IMR-90 (cell line): Measurements from ENCODE around the gene INSR. TPM values are rescaled to one million over a fixed set of nuclear protein-coding genes. Genes with fewer than 3 reads are reported as not detected.

Experiments
- ATAC-seq: fragments of 200-7000 bp; cut with Tn5 transposase; 2 replicates; pipeline ENCODE4 v1.9.1; 2020; ENCODE audit warnings: low read depth, mild to moderate bottlenecking, moderate library complexity
- BruUV-seq: library from RNA; stranded (reverse); fragments of 400-500 nt; replicated peaks from 2 replicates; lab custom pipeline; 2021; lab: Mats Ljungman, UMichigan
- CTCF ChIA-PET: fragments of 300-600 bp; formaldehyde crosslinking; extraction: SDS; loops from one replicate; lab custom pipeline; 2021; ENCODE audit warnings: antibody characterized with exemption; lab: Yijun Ruan, JAX
- POLR2A ChIA-PET: fragments of 300-600 bp; sonication (Branson Sonifier 250); formaldehyde crosslinking; loops from one replicate; lab custom pipeline; 2022; ENCODE audit warnings: antibody characterized with exemption; ENCODE audit not compliant: unreplicated experiment; lab: Charles Lee
- DNase-seq: peaks from one replicate; pipeline ENCODE4 v3.0.0; 2013
- H2AFZ ChIP-seq: replicated peaks from 2 replicates; pipeline ENCODE3; 2013; ENCODE audit warnings: low read length, mild to moderate bottlenecking; ENCODE audit not compliant: poor library complexity
- H2AK5ac ChIP-seq: 2 replicates; pipeline ENCODE4 v1.6.1; 2013; ENCODE audit warnings: low read depth, low read length, inconsistent platforms
- H2AK9ac ChIP-seq: replicated peaks from 2 replicates; pipeline ENCODE3; 2013; ENCODE audit warnings: mild to moderate bottlenecking, low read depth, low read length, moderate library complexity; ENCODE audit not compliant: poor library complexity
- H2BK120ac ChIP-seq: 2 replicates; pipeline ENCODE4 v1.6.1; 2013; ENCODE audit warnings: low read depth, low read length, inconsistent platforms
- H2BK15ac ChIP-seq: 3 replicates; pipeline ENCODE4 v1.6.1; 2013; ENCODE audit warnings: low read depth, low read length, inconsistent platforms
- H2BK20ac ChIP-seq: 2 replicates; pipeline ENCODE4 v1.6.1; 2013; ENCODE audit warnings: low read depth, mild to moderate bottlenecking, inconsistent platforms, low read length, moderate library complexity
- H2BK5ac ChIP-seq: 2 replicates; pipeline ENCODE4 v1.6.1; 2013; ENCODE audit warnings: mild to moderate bottlenecking, low read depth, low read length, inconsistent platforms; ENCODE audit not compliant: poor library complexity, severe bottlenecking
- H3K14ac ChIP-seq: replicated peaks from 2 replicates; pipeline ENCODE4 v1.6.1; 2013; ENCODE audit warnings: low read depth, low read length, inconsistent platforms
- H3K18ac ChIP-seq: 2 replicates; pipeline ENCODE4 v1.6.1; 2013; ENCODE audit warnings: low read depth, low read length, control low read depth
- H3K23ac ChIP-seq: 2 replicates; pipeline ENCODE4 v1.6.1; 2013; ENCODE audit warnings: low read depth, low read length, inconsistent platforms
- H3K27ac ChIP-seq: 2 replicates; pipeline ENCODE4 v1.5.1; 2013; ENCODE audit warnings: mild to moderate bottlenecking, control low read depth, low read length; ENCODE audit not compliant: insufficient read depth
- H3K27me3 ChIP-seq: 2 replicates; pipeline ENCODE4 v1.6.1; 2013; ENCODE audit warnings: low read length; ENCODE audit not compliant: control insufficient read depth, insufficient read depth
- H3K36me3 ChIP-seq: 2 replicates; pipeline ENCODE4 v1.6.1; 2013; ENCODE audit warnings: low read length, mixed read lengths; ENCODE audit not compliant: control insufficient read depth, insufficient read depth
- H3K4ac ChIP-seq: 2 replicates; pipeline ENCODE4 v1.6.1; 2013; ENCODE audit warnings: low read depth, low read length, inconsistent platforms
- H3K4me1 ChIP-seq: 2 replicates; pipeline ENCODE4 v1.6.1; 2013; ENCODE audit warnings: low read length, mixed read lengths; ENCODE audit not compliant: control insufficient read depth, insufficient read depth
- H3K4me2 ChIP-seq: 2 replicates; pipeline ENCODE4 v1.6.1; 2013; ENCODE audit warnings: low read depth, mild to moderate bottlenecking, control low read depth, low read length, moderate library complexity
- H3K4me3 ChIP-seq: 2 replicates; pipeline ENCODE4 v1.5.1; 2013; ENCODE audit warnings: low read depth, mild to moderate bottlenecking, control low read depth, low read length, moderate library complexity; ENCODE audit not compliant: insufficient read depth
- H3K56ac ChIP-seq: 2 replicates; pipeline ENCODE4 v1.6.1; 2013; ENCODE audit warnings: low read length, inconsistent platforms; ENCODE audit not compliant: insufficient read depth; ENCODE audit errors: extremely low read depth
- H3K79me1 ChIP-seq, 2 experiments: 2 replicates each; pipeline ENCODE4 v1.6.1; 2013; ENCODE audit warnings: low read length in 2 of 2, inconsistent platforms in 1 of 2, low read depth in 1 of 2
- H3K9ac ChIP-seq: 2 replicates; pipeline ENCODE4 v1.6.1; 2013; ENCODE audit warnings: low read depth, low read length, control low read depth
- H3K9me1 ChIP-seq: 2 replicates; pipeline ENCODE4 v1.6.1; 2013; ENCODE audit warnings: low read length, inconsistent platforms; ENCODE audit not compliant: insufficient read depth
- H3K9me3 ChIP-seq: 2 replicates; pipeline ENCODE4 v1.6.1; 2013; ENCODE audit warnings: low read length; ENCODE audit not compliant: control insufficient read depth, insufficient read depth
- H4K20me1 ChIP-seq: 2 replicates; pipeline ENCODE4 v1.6.1; 2013; ENCODE audit warnings: low read length, inconsistent platforms; ENCODE audit not compliant: insufficient read depth
- H4K5ac ChIP-seq: 2 replicates; pipeline ENCODE4 v1.6.1; 2013; ENCODE audit warnings: mild to moderate bottlenecking, low read depth, low read length, control low read depth
- H4K8ac ChIP-seq, 2 experiments: 2 replicates each; pipeline ENCODE4 v1.6.1; 2013; ENCODE audit warnings: low read depth in 2 of 2, low read length in 2 of 2, control low read depth in 1 of 2, inconsistent platforms in 1 of 2
- H4K91ac ChIP-seq: 2 replicates; pipeline ENCODE4 v1.6.1; 2013; ENCODE audit warnings: low read depth, low read length, inconsistent platforms; ENCODE audit not compliant: insufficient read depth
- BHLHE40 ChIP-seq: fragments of 150-350 bp; IDR thresholded peaks from 2 replicates; pipeline ENCODE4 v1.6.1; 2016; ENCODE audit warnings: mild to moderate bottlenecking, low read depth, low read length
- CEBPB ChIP-seq: IDR thresholded peaks from 2 replicates; pipeline ENCODE4 v1.6.1; 2012; ENCODE audit warnings: low read depth, low read length, improper control_type of control experiment
- CHD1 ChIP-seq: IDR thresholded peaks from 2 replicates; pipeline ENCODE4 v1.6.1; 2012; ENCODE audit warnings: low read depth, low read length, improper control_type of control experiment
- CTCF ChIP-seq: conservative IDR thresholded peaks from 2 replicates; pipeline ENCODE4 v1.5.1; 2012; ENCODE audit warnings: mild to moderate bottlenecking, low read depth, low read length, improper control_type of control experiment
- ELK1 ChIP-seq: fragments of 150-350 bp; IDR thresholded peaks from 2 replicates; pipeline ENCODE4 v1.6.1; 2016; ENCODE audit warnings: low read depth, mild to moderate bottlenecking, low read length, moderate library complexity, borderline replicate concordance
- FOS ChIP-seq: fragments of 150-350 bp; IDR thresholded peaks from 2 replicates; pipeline ENCODE4 v1.6.1; 2016; ENCODE audit warnings: low read depth, low read length
- MAFK ChIP-seq: IDR thresholded peaks from 2 replicates; pipeline ENCODE4 v1.6.1; 2012; ENCODE audit warnings: low read depth, low read length, improper control_type of control experiment
- MAZ ChIP-seq: IDR thresholded peaks from 2 replicates; pipeline ENCODE4 v1.6.1; 2012; ENCODE audit warnings: low read depth, mild to moderate bottlenecking, low read length, improper control_type of control experiment, moderate library complexity, borderline replicate concordance
- MXI1 ChIP-seq: IDR thresholded peaks from 2 replicates; pipeline ENCODE4 v1.6.1; 2012; ENCODE audit warnings: low read depth, mild to moderate bottlenecking, low read length, moderate library complexity, borderline replicate concordance
- NFE2L2 ChIP-seq: fragments of 150-350 bp; IDR thresholded peaks from 2 replicates; pipeline ENCODE4 v1.6.1; 2016; ENCODE audit warnings: low read depth, mild to moderate bottlenecking, low read length
- POLR2A ChIP-seq: IDR thresholded peaks from 2 replicates; pipeline ENCODE4 v1.6.1; 2012; ENCODE audit warnings: mild to moderate bottlenecking, low read depth, low read length
- RAD21 ChIP-seq: IDR thresholded peaks from 2 replicates; pipeline ENCODE4 v1.6.1; 2012; ENCODE audit warnings: low read length, improper control_type of control experiment
- RCOR1 ChIP-seq: IDR thresholded peaks from 2 replicates; pipeline ENCODE4 v1.6.1; 2012; ENCODE audit warnings: mild to moderate bottlenecking, low read length, improper control_type of control experiment; ENCODE audit not compliant: insufficient replicate concordance
- RFX5 ChIP-seq: IDR thresholded peaks from 2 replicates; pipeline ENCODE4 v1.8.0; 2012; ENCODE audit warnings: low read depth, mild to moderate bottlenecking, low read length, moderate library complexity
- SMC3 ChIP-seq: fragments of 150-350 bp; IDR thresholded peaks from 2 replicates; pipeline ENCODE4 v1.6.1; 2016; ENCODE audit warnings: low read depth, mild to moderate bottlenecking, antibody characterized with exemption, low read length, moderate library complexity
- USF2 ChIP-seq: fragments of 150-350 bp; IDR thresholded peaks from 2 replicates; pipeline ENCODE4 v1.6.1; 2017; ENCODE audit warnings: mild to moderate bottlenecking, antibody characterized with exemption, low read length, low read depth
- WGBS, 2 experiments: methylation state at CpG; one replicate each; pipeline versions ENCODE4 v1.1.5 to v1.1.7; 2013; ENCODE audit warnings: missing lambda C conversion rate in 2 of 2; ENCODE audit not compliant: insufficient read length in 1 of 2; ENCODE audit errors: extremely low coverage in 2 of 2; 5-methylcytosine and 5-hydroxymethylcytosine counted together
- dilution Hi-C: fragments of 300-500 bp; cut with HindIII; formaldehyde crosslinking; loops from one replicate; pipeline ENCODE4 v1.14.3; 2018; ENCODE audit warnings: low sequenced_read_pairs; ENCODE audit not compliant: unreplicated experiment
- in situ Hi-C: fragments of 300-500 bp; cut with MboI; formaldehyde crosslinking; loops from 3 replicates; pipeline ENCODE4 v1.14.3; 2019; ENCODE audit warnings: low sequenced_read_pairs, inconsistent platforms, mixed read lengths
- intact Hi-C: fragments of 100-400 bp; cut with micrococcal nuclease; formaldehyde crosslinking; loops from 2 replicates; pipeline ENCODE4 v1.10.0; 2022
- polyA plus RNA-seq, 3 experiments: library from polyadenylated mRNA; depleted of rRNA; stranded (reverse); fragments of >200 nt; gene quantifications; 2 replicates each; pipeline ENCODE4 v1.2.3, GENCODE V29; 2012; ENCODE audit warnings: low replicate concordance in 1 of 3
- total RNA-seq: library from RNA; depleted of rRNA; stranded (reverse); fragments of >200 nt; gene quantifications from 2 replicates; pipeline ENCODE4 v1.2.3, GENCODE V29; 2012

INSR gene
- total and polyA plus RNA-seq, 2 of the 4 experiments (the other 2 are of a cell fraction) = 2.8 to 7.9 TPM

GRCh38 chr19:7119582-7119981 lies 174.6 kb downstream of the INSR start:
- H3K27ac ChIP-seq = no peak overlapping the region
- H2AK9ac ChIP-seq = no peak overlapping the region
- H3K9me1 ChIP-seq = no peaks in the 10 kb centered on the region
- WGBS, 2 experiments = 100% methylated on average over 1 of the region's 14 CpGs; no CpG with 5 or more reads in 1 of the 2 experiments
- in situ Hi-C loops (loop anchor here (25.0 kb wide), 1 partner anchor 693 kb away; no protein-coding TSS in a partner anchor), dilution Hi-C loops (no loop called here), intact Hi-C loops (no loop called here)
- no TSS peak for BruUV-seq
- ATAC-seq (no peak), DNase-seq (no peak)
- H3K23ac ChIP-seq = no peak overlapping the region
- no peak overlapping the region for H2BK15ac ChIP-seq
- CTCF ChIA-PET = interaction anchor here (0.8 kb wide), 1 partner anchor 20 kb away, joined by 3 read pairs; no protein-coding TSS in a partner anchor
- H2BK5ac ChIP-seq = peak overlapping the region; percentile 54
- no peak overlapping the region for H2AK5ac ChIP-seq
- H3K9me3 ChIP-seq = no peaks in the 10 kb centered on the region
- H4K5ac ChIP-seq = no peak overlapping the region
- H4K8ac ChIP-seq = no peak overlapping the region
- no peak overlapping the region for H2BK20ac ChIP-seq
- no peak overlapping the region for H3K56ac ChIP-seq
- no peaks in the 10 kb centered on the region for H3K79me1 ChIP-seq
- no peak overlapping the region for H3K4me2 ChIP-seq
- no peak overlapping the region for H3K18ac ChIP-seq
- no peaks in the 10 kb centered on the region for H3K27me3 ChIP-seq
- H3K4ac ChIP-seq = no peak overlapping the region
- POLR2A ChIA-PET = no interaction called here
- H3K36me3 ChIP-seq = peaks cover 21% of the 10 kb centered on the region
- TF ChIP-seq CHD1 (no peak), CEBPB (no peak), MXI1 (no peak), BHLHE40 (no peak), POLR2A (no peak), RCOR1 (no peak), NFE2L2 (no peak), MAFK (no peak), RFX5 (no peak), RAD21 (no peak), ELK1 (no peak), USF2 (no peak), CTCF (no peak), SMC3 (no peak), FOS (no peak), MAZ (no peak)
- H4K20me1 ChIP-seq = no peaks in the 10 kb centered on the region
- H2BK120ac ChIP-seq = no peak overlapping the region
- H4K91ac ChIP-seq = no peak overlapping the region
- H3K9ac ChIP-seq = no peak overlapping the region
- no peaks in the 10 kb centered on the region for H3K4me1 ChIP-seq
- H2AFZ ChIP-seq = no peak overlapping the region
- no peak overlapping the region for H3K4me3 ChIP-seq
- no peak overlapping the region for H3K14ac ChIP-seq
